Hepatocyte (in vitro differentiated cells): ENCODE measurements around the gene XCL2.

Experiments
- CTCF ChIP-seq: fragments of 200-600 bp; sonication (generic); IDR thresholded peaks from 2 replicates; pipeline ENCODE4 v1.5.1; 2016; ENCODE audit warnings: antibody characterized with exemption, mild to moderate bottlenecking; ENCODE audit not compliant: poor library complexity
- EZH2phosphoT487 ChIP-seq: fragments of 200-600 bp; sonication (generic); IDR thresholded peaks from one replicate; pipeline ENCODE4 v1.6.1; 2018; ENCODE audit warnings: antibody characterized with exemption, mild to moderate bottlenecking, low read depth, moderate library complexity; ENCODE audit not compliant: unreplicated experiment, severe bottlenecking

GRCh38 chr1:168589167-168589566, 45.4 kb upstream of the XCL2 start:
- no peak for TF ChIP-seq CTCF
- TF ChIP-seq EZH2phosphoT487, result no peak
